Measurements from ENCODE around the gene RTBDN.

RTBDN gene

DNA sequence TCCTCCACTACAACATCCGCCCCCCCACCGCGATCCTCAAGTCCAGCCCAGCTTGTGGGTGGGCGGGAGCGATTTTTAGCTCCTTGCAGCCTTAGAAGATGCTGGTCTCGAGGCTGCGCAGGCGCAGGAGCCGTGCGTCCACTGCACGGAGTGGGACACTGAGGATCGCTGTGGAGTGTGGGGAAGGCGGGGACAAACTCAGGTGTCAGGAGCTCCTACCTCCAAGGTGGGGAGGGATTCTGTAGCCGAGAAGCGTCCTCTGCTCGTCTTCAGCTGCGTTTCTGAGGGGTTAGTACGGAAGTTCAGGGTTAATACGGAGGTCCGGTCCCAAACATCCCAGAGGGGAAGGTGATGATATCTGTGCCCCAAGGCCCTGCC is at the start of gene RTBDN:
Gene RTBDN (minus strand): TSS at position 14 of the 378 bp plus-strand sequence. CDS start 4,600 bp downstream, outside the sequence.
- H2AFZ ChIP-seq (ENCODE audit: low read length, unreplicated experiment): no peak within 1 kb of the TSS
- peaks cover 68% of the 10 kb centered on the region for H3K27me3 ChIP-seq (ENCODE audit: insufficient read depth, low read length)
- no peaks in the 10 kb centered on the region for H3K36me3 ChIP-seq (ENCODE audit: insufficient read depth, low read length)
- no peaks in the 10 kb centered on the region for H3K79me2 ChIP-seq (ENCODE audit: control insufficient read depth, insufficient read depth, low read length, unreplicated experiment)
- no peaks in the 10 kb centered on the region for H3K4me1 ChIP-seq (ENCODE audit: control insufficient read depth, insufficient read depth, low read length, unreplicated experiment)
- H3K4me3 ChIP-seq (ENCODE audit: low read depth, low read length): peak within 1 kb of the TSS; percentile 59
- H3K27ac ChIP-seq (ENCODE audit: low read depth, low read length): no peak within 1 kb of the TSS

DNA sequence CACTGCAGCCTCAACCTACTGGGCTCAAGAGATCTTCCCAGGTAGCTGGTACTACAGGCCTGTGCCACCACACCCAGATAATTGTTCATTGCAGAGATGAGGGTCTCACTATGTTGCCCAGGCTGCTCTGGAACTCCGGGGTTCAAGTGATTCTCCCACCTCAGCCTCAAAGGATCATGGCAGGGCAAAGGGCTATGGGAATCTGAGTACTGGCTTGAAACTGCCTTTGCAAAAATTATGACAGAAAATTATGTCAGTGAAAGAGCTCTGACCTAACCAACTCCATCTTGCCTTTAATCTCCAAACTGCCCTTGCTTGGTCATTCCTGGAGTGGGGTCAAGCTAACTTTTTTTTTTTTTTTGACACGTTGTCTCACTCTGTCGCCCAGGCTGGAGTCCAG is 48.2 kb upstream of the RTBDN start:
- no peak overlapping the region for H2AFZ ChIP-seq (ENCODE audit: low read length, unreplicated experiment)
- no peaks in the 10 kb centered on the region for H3K79me2 ChIP-seq (ENCODE audit: control insufficient read depth, insufficient read depth, low read length, unreplicated experiment)
- H3K27me3 ChIP-seq (ENCODE audit: insufficient read depth, low read length): peaks cover 27% of the 10 kb centered on the region; the same call in 1 of the 2 replicates
- no peak overlapping the region for H3K4me3 ChIP-seq (ENCODE audit: low read depth, low read length)
- no peak overlapping the region for H3K27ac ChIP-seq (ENCODE audit: low read depth, low read length)
- no peaks in the 10 kb centered on the region for H3K4me1 ChIP-seq (ENCODE audit: control insufficient read depth, insufficient read depth, low read length, unreplicated experiment)
- no peaks in the 10 kb centered on the region for H3K36me3 ChIP-seq (ENCODE audit: insufficient read depth, low read length)

GRCh38 chr19:12881172-12881808 is 46.9 kb upstream of the RTBDN start, which contains the start of gene DNASE2:
DNASE2 (minus strand) TSS chr19:12881449; CDS start chr19:12881375, 74 bp downstream.
- H3K79me2 ChIP-seq (ENCODE audit: control insufficient read depth, insufficient read depth, low read length, unreplicated experiment): no peaks in the 10 kb centered on the region
- H3K4me3 ChIP-seq (ENCODE audit: low read depth, low read length): peak within 1 kb of the TSS; percentile 93
- no peaks in the 10 kb centered on the region for H3K36me3 ChIP-seq (ENCODE audit: insufficient read depth, low read length)
- no peaks in the 10 kb centered on the region for H3K4me1 ChIP-seq (ENCODE audit: control insufficient read depth, insufficient read depth, low read length, unreplicated experiment)
- no peak within 1 kb of the TSS for H3K27ac ChIP-seq (ENCODE audit: low read depth, low read length)
- H2AFZ ChIP-seq (ENCODE audit: low read length, unreplicated experiment): peak within 1 kb of the TSS; percentile 53
- H3K27me3 ChIP-seq (ENCODE audit: insufficient read depth, low read length): peaks cover 18% of the 10 kb centered on the region; the same call in 1 of the 2 replicates

DNA sequence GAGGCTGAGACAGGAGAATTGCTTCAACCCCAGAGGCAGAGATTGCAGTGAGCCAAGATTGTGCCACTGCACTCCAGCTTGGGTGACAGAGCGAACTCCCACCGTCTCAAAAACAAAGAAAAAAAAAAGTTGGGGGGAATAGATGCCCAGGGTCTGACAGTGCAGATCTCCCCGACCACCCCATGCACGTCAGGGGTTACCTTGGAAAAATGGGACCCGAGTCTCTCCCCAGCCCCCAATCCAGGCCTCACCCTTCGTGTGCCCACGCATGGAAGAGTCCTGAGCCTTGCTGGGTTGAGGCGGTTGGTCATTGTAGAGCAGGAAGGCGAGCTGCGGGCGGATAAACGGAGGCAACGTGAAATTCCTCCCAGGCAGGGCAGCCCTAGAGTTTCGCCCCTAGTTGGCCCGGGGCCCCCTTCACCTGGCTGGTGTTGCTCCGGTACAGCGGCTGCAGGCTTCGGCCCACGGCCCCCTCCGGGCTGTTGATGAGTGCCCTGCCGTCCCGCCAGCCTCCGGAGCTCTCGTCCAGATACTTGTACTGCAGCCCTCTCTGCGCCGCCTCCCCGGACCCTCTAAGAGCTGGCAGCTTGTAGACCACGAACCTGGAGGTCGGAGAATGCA is 46.3 kb upstream of the RTBDN start:
- Histone ChIP-seq H3K4me3 (ENCODE audit: low read depth, low read length) (peak overlapping the region; percentile 93), H3K27ac (ENCODE audit: low read depth, low read length) (no peak overlapping the region), H3K36me3 (ENCODE audit: insufficient read depth, low read length) (no peaks in the 10 kb centered on the region), H3K79me2 (ENCODE audit: control insufficient read depth, insufficient read depth, low read length, unreplicated experiment) (no peaks in the 10 kb centered on the region), H3K27me3 (ENCODE audit: insufficient read depth, low read length) (peaks cover 12% of the 10 kb centered on the region; the same call in 1 of the 2 replicates), H3K4me1 (ENCODE audit: control insufficient read depth, insufficient read depth, low read length, unreplicated experiment) (no peaks in the 10 kb centered on the region), H2AFZ (ENCODE audit: low read length, unreplicated experiment) (peak overlapping the region; percentile 53)

DNA sequence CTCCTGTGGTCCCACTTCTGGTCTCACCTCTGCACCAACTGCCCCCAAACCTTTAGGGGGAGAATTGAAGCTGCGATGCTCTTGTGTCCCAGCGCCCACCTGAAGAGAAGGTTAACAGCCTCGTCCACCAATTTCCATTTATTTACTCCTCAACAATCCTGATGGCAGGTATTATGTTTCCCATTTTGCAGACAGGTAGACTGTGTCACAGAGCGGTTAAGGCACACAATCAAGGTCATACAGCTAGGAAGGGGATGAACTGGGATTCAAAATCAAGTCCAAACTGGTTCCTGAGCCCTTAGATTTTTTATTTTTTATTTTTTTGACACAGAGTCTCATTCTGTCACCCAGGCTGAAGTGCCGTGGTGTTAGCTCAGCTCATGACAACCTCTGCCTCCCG is 40.7 kb upstream of the RTBDN start:
- Histone ChIP-seq H3K4me1 (ENCODE audit: control insufficient read depth, insufficient read depth, low read length, unreplicated experiment) (no peaks in the 10 kb centered on the region), H3K27ac (ENCODE audit: low read depth, low read length) (no peak overlapping the region), H3K27me3 (ENCODE audit: insufficient read depth, low read length) (no peaks in the 10 kb centered on the region), H3K79me2 (ENCODE audit: control insufficient read depth, insufficient read depth, low read length, unreplicated experiment) (no peaks in the 10 kb centered on the region), H3K4me3 (ENCODE audit: low read depth, low read length) (no peak overlapping the region), H2AFZ (ENCODE audit: low read length, unreplicated experiment) (no peak overlapping the region), H3K36me3 (ENCODE audit: insufficient read depth, low read length) (no peaks in the 10 kb centered on the region)

DNA sequence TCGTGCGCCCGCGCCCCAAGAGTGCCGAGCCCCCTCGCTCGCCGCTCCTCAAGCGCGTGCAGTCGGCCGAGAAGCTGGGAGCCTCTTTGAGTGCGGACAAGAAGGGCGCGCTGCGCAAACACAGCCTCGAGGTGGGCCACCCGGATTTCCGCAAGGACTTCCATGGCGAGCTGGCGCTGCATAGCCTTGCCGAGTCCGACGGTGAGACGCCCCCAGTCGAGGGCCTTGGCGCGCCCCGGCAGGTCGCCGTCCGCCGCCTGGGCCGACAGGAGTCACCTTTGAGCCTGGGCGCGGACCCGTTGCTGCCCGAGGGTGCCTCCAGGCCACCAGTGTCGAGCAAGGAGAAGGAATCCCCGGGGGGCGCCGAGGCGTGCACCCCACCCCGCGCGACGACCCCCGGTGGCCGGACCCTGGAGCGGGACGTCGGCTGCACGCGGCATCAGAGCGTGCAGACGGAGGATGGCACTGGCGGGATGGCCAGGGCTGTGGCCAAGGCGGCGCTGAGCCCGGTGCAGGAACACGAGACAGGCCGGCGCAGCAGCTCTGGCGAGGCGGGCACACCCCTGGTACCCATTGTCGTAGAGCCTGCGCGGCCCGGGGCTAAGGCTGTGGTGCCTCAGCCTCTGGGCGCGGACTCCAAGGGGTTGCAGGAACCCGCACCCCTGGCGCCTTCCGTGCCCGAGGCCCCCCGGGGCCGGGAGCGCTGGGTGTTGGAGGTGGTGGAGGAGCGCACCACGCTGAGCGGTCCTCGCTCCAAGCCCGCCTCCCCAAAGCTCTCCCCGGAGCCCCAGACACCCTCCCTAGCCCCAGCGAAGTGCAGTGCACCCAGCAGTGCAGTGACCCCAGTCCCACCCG is 39.7 kb upstream of the RTBDN start:
- no peak overlapping the region for H2AFZ ChIP-seq (ENCODE audit: low read length, unreplicated experiment)
- no peaks in the 10 kb centered on the region for H3K4me1 ChIP-seq (ENCODE audit: control insufficient read depth, insufficient read depth, low read length, unreplicated experiment)
- no peaks in the 10 kb centered on the region for H3K79me2 ChIP-seq (ENCODE audit: control insufficient read depth, insufficient read depth, low read length, unreplicated experiment)
- H3K36me3 ChIP-seq (ENCODE audit: insufficient read depth, low read length): no peaks in the 10 kb centered on the region
- H3K27ac ChIP-seq (ENCODE audit: low read depth, low read length): no peak overlapping the region
- no peak overlapping the region for H3K4me3 ChIP-seq (ENCODE audit: low read depth, low read length)
- H3K27me3 ChIP-seq (ENCODE audit: insufficient read depth, low read length): no peaks in the 10 kb centered on the region

- Histone ChIP-seq H3K27ac (ENCODE audit: low read depth, low read length) (no peak overlapping the region), H3K27me3 (ENCODE audit: insufficient read depth, low read length) (no peaks in the 10 kb centered on the region), H3K79me2 (ENCODE audit: control insufficient read depth, insufficient read depth, low read length, unreplicated experiment) (no peaks in the 10 kb centered on the region), H3K36me3 (ENCODE audit: insufficient read depth, low read length) (no peaks in the 10 kb centered on the region), H3K4me1 (ENCODE audit: control insufficient read depth, insufficient read depth, low read length, unreplicated experiment) (no peaks in the 10 kb centered on the region), H2AFZ (ENCODE audit: low read length, unreplicated experiment) (no peak overlapping the region), H3K4me3 (ENCODE audit: low read depth, low read length) (no peak overlapping the region)
Measured at GRCh38 chr19:12872941-12873890, 38.8 kb upstream of the RTBDN start.

GRCh38 chr19:12872255-12872654 is 37.9 kb upstream of the RTBDN start:
- Histone ChIP-seq H3K4me3 (ENCODE audit: low read depth, low read length) (no peak overlapping the region), H3K4me1 (ENCODE audit: control insufficient read depth, insufficient read depth, low read length, unreplicated experiment) (no peaks in the 10 kb centered on the region), H2AFZ (ENCODE audit: low read length, unreplicated experiment) (no peak overlapping the region), H3K36me3 (ENCODE audit: insufficient read depth, low read length) (no peaks in the 10 kb centered on the region), H3K27me3 (ENCODE audit: insufficient read depth, low read length) (no peaks in the 10 kb centered on the region), H3K79me2 (ENCODE audit: control insufficient read depth, insufficient read depth, low read length, unreplicated experiment) (no peaks in the 10 kb centered on the region), H3K27ac (ENCODE audit: low read depth, low read length) (no peak overlapping the region)

- H3K27ac ChIP-seq (ENCODE audit: low read depth, low read length): no peak overlapping the region
- H2AFZ ChIP-seq (ENCODE audit: low read length, unreplicated experiment): no peak overlapping the region
- no peaks in the 10 kb centered on the region for H3K4me1 ChIP-seq (ENCODE audit: control insufficient read depth, insufficient read depth, low read length, unreplicated experiment)
- no peaks in the 10 kb centered on the region for H3K27me3 ChIP-seq (ENCODE audit: insufficient read depth, low read length)
- H3K4me3 ChIP-seq (ENCODE audit: low read depth, low read length): no peak overlapping the region
- no peaks in the 10 kb centered on the region for H3K36me3 ChIP-seq (ENCODE audit: insufficient read depth, low read length)
- no peaks in the 10 kb centered on the region for H3K79me2 ChIP-seq (ENCODE audit: control insufficient read depth, insufficient read depth, low read length, unreplicated experiment)
Measured at GRCh38 chr19:12871681-12872080, 37.3 kb upstream of the RTBDN start.
